Endodermal cell (in vitro differentiated cells): ENCODE results near the gene EEPD1. TPM values are rescaled to one million over a fixed set of nuclear protein-coding genes. Genes with fewer than 3 reads are reported as not detected.

Experiments
- DNase-seq: peaks from one replicate; pipeline ENCODE4 v3.0.0-alpha.2; 2017
- H3K27ac ChIP-seq: 2 replicates; pipeline ENCODE4 v1.5.1; 2013; ENCODE audit warnings: mild to moderate bottlenecking, low read depth, low read length, moderate library complexity
- H3K27me3 ChIP-seq: 2 replicates; pipeline ENCODE4 v1.6.1; 2013; ENCODE audit warnings: mild to moderate bottlenecking, low read length, moderate library complexity; ENCODE audit not compliant: insufficient read depth, control insufficient read depth, poor library complexity, severe bottlenecking
- H3K36me3 ChIP-seq: 2 replicates; pipeline ENCODE4 v1.7.0; 2013; ENCODE audit warnings: mild to moderate bottlenecking, low read length, moderate library complexity; ENCODE audit not compliant: control insufficient read depth, insufficient read depth
- H3K4me1 ChIP-seq: one replicate; pipeline ENCODE4 v1.7.0; 2013; ENCODE audit warnings: low read length; ENCODE audit not compliant: control insufficient read depth, insufficient read depth
- H3K4me3 ChIP-seq: 2 replicates; pipeline ENCODE4 v1.5.1; 2013; ENCODE audit warnings: mild to moderate bottlenecking, low read length, moderate library complexity
- H3K9ac ChIP-seq: 2 replicates; pipeline ENCODE4 v1.6.1; 2013; ENCODE audit warnings: mild to moderate bottlenecking, low read length, moderate library complexity; ENCODE audit not compliant: poor library complexity, severe bottlenecking; ENCODE audit errors: extremely low read depth
- H3K9me3 ChIP-seq: 2 replicates; pipeline ENCODE4 v1.6.1; 2013; ENCODE audit warnings: mild to moderate bottlenecking, low read length, moderate library complexity; ENCODE audit not compliant: control insufficient read depth
- H3K27ac Mint-ChIP-seq: 2 replicates; pipeline ENCODE4 v1.8.0; 2020; ENCODE audit warnings: mixed read lengths
- H3K27me3 Mint-ChIP-seq: 2 replicates; pipeline ENCODE4 v1.8.0; 2021; ENCODE audit warnings: mild to moderate bottlenecking, mixed read lengths; ENCODE audit not compliant: insufficient read depth
- H3K36me3 Mint-ChIP-seq: 2 replicates; pipeline ENCODE4 v1.8.0; 2020; ENCODE audit warnings: low read depth, mixed read lengths
- H3K4me1 Mint-ChIP-seq: 2 replicates; pipeline ENCODE4 v1.8.0; 2020; ENCODE audit warnings: mixed read lengths
- H3K4me3 Mint-ChIP-seq: 2 replicates; pipeline ENCODE4 v1.8.0; 2020; ENCODE audit warnings: mild to moderate bottlenecking, moderate library complexity, mixed read lengths
- H3K9me3 Mint-ChIP-seq: 2 replicates; pipeline ENCODE4 v1.8.0; 2020; ENCODE audit warnings: mild to moderate bottlenecking, mixed read lengths
- CTCF ChIP-seq: fragments of 200-600 bp; sonication (generic); conservative IDR thresholded peaks from 2 replicates; pipeline ENCODE4 v1.5.0; 2021; ENCODE audit warnings: antibody characterized with exemption, mild to moderate bottlenecking
- WGBS, 2 experiments: methylation state at CpG; one replicate each; pipeline versions ENCODE4 v1.1.5 to v1.1.7; 2013; ENCODE audit warnings: missing lambda C conversion rate in 2 of 2, mixed read lengths in 1 of 2; ENCODE audit not compliant: insufficient coverage in 1 of 2, insufficient read length in 1 of 2; 5-methylcytosine and 5-hydroxymethylcytosine counted together
- total RNA-seq, 2 donors: library from RNA; stranded (reverse); fragmentation: NEBNext Ultra II Directional in 1 of 2; extraction: Animal tissue kit (Norgen Biotek cat#: 25700) in 1 of 2; gene quantifications; 2 replicates in 1 of 2; 3 replicates in 1 of 2; pipeline ENCODE4 v1.2.1, GENCODE V29; 2021

The EEPD1 gene
- total RNA-seq, 2 donors from 2014 or later, result 9.7 to 11.4 TPM

- no peak overlapping the region for H3K4me3 ChIP-seq
- Mint-ChIP-seq H3K27ac (no peak overlapping the region), H3K9me3 (no peaks in the 10 kb centered on the region), H3K27me3 (no peaks in the 10 kb centered on the region), H3K4me1 (peaks cover 39% of the 10 kb centered on the region), H3K36me3 (peaks cover 10% of the 10 kb centered on the region), H3K4me3 (no peak overlapping the region)
- no peaks in the 10 kb centered on the region for H3K27me3 ChIP-seq
- H3K36me3 ChIP-seq, result peaks cover 16% of the 10 kb centered on the region
- H3K9me3 ChIP-seq, result no peaks in the 10 kb centered on the region
- H3K4me1 ChIP-seq, result no peaks in the 10 kb centered on the region
- DNase-seq, result no peak
- no peak overlapping the region for H3K27ac ChIP-seq
- WGBS, 2 experiments, result 94 to 97% methylated on average over 3 to 4 of the region's 4 CpGs
- H3K9ac ChIP-seq, result no peak overlapping the region
- no peak for TF ChIP-seq CTCF
These were observed 145.1 kb downstream of the EEPD1 start for GRCh38 chr7:36298106-36298505.

- no peak for TF ChIP-seq CTCF
- Histone ChIP-seq H3K9ac (no peak overlapping the region), H3K4me3 (no peak overlapping the region), H3K27me3 (no peaks in the 10 kb centered on the region), H3K4me1 (peaks cover 2% of the 10 kb centered on the region), H3K36me3 (peaks cover 16% of the 10 kb centered on the region), H3K9me3 (no peaks in the 10 kb centered on the region), H3K27ac (no peak overlapping the region)
- WGBS, 2 experiments, result 90 to 98% methylated on average over 6 to 17 of the region's 17 CpGs
- Mint-ChIP-seq H3K27me3 (no peaks in the 10 kb centered on the region), H3K36me3 (peaks cover 10% of the 10 kb centered on the region), H3K4me3 (no peak overlapping the region), H3K9me3 (no peaks in the 10 kb centered on the region), H3K4me1 (peaks cover 51% of the 10 kb centered on the region), H3K27ac (no peak overlapping the region)
- DNase-seq, result no peak
These were observed 146.2 kb downstream of the EEPD1 start for GRCh38 chr7:36299223-36299774.

GRCh38 chr7:36299823-36300341 is 146.8 kb downstream of the EEPD1 start:
- Histone ChIP-seq H3K9me3 (no peaks in the 10 kb centered on the region), H3K36me3 (peaks cover 16% of the 10 kb centered on the region), H3K9ac (no peak overlapping the region), H3K27me3 (no peaks in the 10 kb centered on the region), H3K4me1 (peaks cover 2% of the 10 kb centered on the region), H3K4me3 (no peak overlapping the region), H3K27ac (no peak overlapping the region)
- H3K27ac Mint-ChIP-seq, result peak overlapping the region; percentile 89
- H3K9me3 Mint-ChIP-seq, result no peaks in the 10 kb centered on the region
- peaks cover 10% of the 10 kb centered on the region for H3K36me3 Mint-ChIP-seq
- H3K4me3 Mint-ChIP-seq, result no peak overlapping the region
- WGBS, 2 experiments, result 39 to 60% methylated on average over 2 to 9 of the region's 9 CpGs
- TF ChIP-seq CTCF, result peak; percentile 58
- DNase-seq, result peak; percentile 79
- peaks cover 56% of the 10 kb centered on the region for H3K4me1 Mint-ChIP-seq
- no peaks in the 10 kb centered on the region for H3K27me3 Mint-ChIP-seq
